H1 (cell line): ENCODE data around the gene CLCC1. TPM values are rescaled to one million over a fixed set of nuclear protein-coding genes. Genes with fewer than 3 reads are reported as not detected.
A peak's percentile ranks its signal among the peaks of the same experiment; 100 is the strongest.

ENCODE experiments used
- CTCF ChIA-PET: fragments of 300-600 bp; sonication (Branson Sonifier 250); formaldehyde crosslinking; loops from one replicate; lab custom pipeline; 2021; ENCODE audit not compliant: partially characterized antibody; lab: Charles Lee
- POLR2A ChIA-PET: fragments of 300-600 bp; sonication (Branson Sonifier 250); formaldehyde crosslinking; loops from one replicate; lab custom pipeline; 2021; ENCODE audit warnings: inconsistent platforms; ENCODE audit not compliant: partially characterized antibody; lab: Charles Lee
- DNase-seq, 2 experiments: peaks; one replicate each; pipeline versions ENCODE4 v3.0.0 to v3.0.0-alpha.2; 2010 to 2022; ENCODE audit warnings: low spot score in 2 of 2, low read depth in 1 of 2, mixed read lengths in 1 of 2
- FAIRE-seq: peaks from 2 replicates; lab custom pipeline; 2011; peaks lifted over from hg19 to GRCh38; lab: Jason Lieb, UNC
- H2AFZ ChIP-seq: 2 replicates; pipeline ENCODE4 v1.8.1; 2012; ENCODE audit warnings: low read length, inconsistent platforms
- H2AK5ac ChIP-seq: 2 replicates; pipeline ENCODE4 v1.6.1; 2013; ENCODE audit warnings: low read depth, low read length
- H2BK120ac ChIP-seq: replicated peaks from 2 replicates; pipeline ENCODE3; 2013; ENCODE audit warnings: low read depth, low read length, inconsistent platforms
- H2BK12ac ChIP-seq: 2 replicates; pipeline ENCODE4 v1.6.1; 2013; ENCODE audit warnings: low read depth, low read length
- H2BK15ac ChIP-seq: 2 replicates; pipeline ENCODE4 v1.6.1; 2013; ENCODE audit warnings: low read length
- H2BK20ac ChIP-seq: 2 replicates; pipeline ENCODE4 v1.6.1; 2013; ENCODE audit warnings: low read length
- H2BK5ac ChIP-seq: 2 replicates; pipeline ENCODE4 v1.6.1; 2013; ENCODE audit warnings: low read depth, low read length
- H3K14ac ChIP-seq: 2 replicates; pipeline ENCODE4 v1.6.1; 2013; ENCODE audit warnings: inconsistent platforms; ENCODE audit not compliant: insufficient read length
- H3K18ac ChIP-seq: 2 replicates; pipeline ENCODE4 v1.6.1; 2013; ENCODE audit warnings: low read length; ENCODE audit errors: extremely low read depth
- H3K23ac ChIP-seq: 2 replicates; pipeline ENCODE4 v1.6.1; 2013; ENCODE audit warnings: inconsistent platforms; ENCODE audit not compliant: insufficient read length
- H3K23me2 ChIP-seq: 2 replicates; pipeline ENCODE4 v1.6.1; 2013; ENCODE audit warnings: low read depth, low read length
- H3K27ac ChIP-seq: 2 replicates; pipeline ENCODE4 v1.6.1; 2011; ENCODE audit warnings: low read depth, low read length, inconsistent platforms
- H3K27me3 ChIP-seq, 4 experiments: replicated peaks in 1 of 4; 1 replicate in 1 of 4; 2 replicates in 3 of 4; pipeline versions ENCODE4 v1.6.1 to v1.8.1; 2011 to 2013; ENCODE audit warnings: low read length in 3 of 4, mild to moderate bottlenecking in 3 of 4, inconsistent platforms in 2 of 4, mixed read lengths in 2 of 4, moderate library complexity in 1 of 4; ENCODE audit not compliant: control insufficient read depth in 3 of 4, insufficient read depth in 3 of 4; ENCODE audit errors: extremely low read depth in 1 of 4
- H3K36me3 ChIP-seq, 4 experiments: 2 replicates each; pipeline versions ENCODE4 v1.6.1 to v1.8.1; 2011 to 2013; ENCODE audit warnings: mild to moderate bottlenecking in 4 of 4, low read length in 3 of 4, moderate library complexity in 2 of 4, control low read depth in 1 of 4, inconsistent platforms in 1 of 4; ENCODE audit not compliant: insufficient read depth in 4 of 4, control insufficient read depth in 2 of 4
- H3K4ac ChIP-seq: replicated peaks from 2 replicates; pipeline ENCODE3; 2013; ENCODE audit warnings: low read length, low read depth, mixed read lengths, inconsistent platforms; ENCODE audit not compliant: insufficient read length
- H3K4me1 ChIP-seq, 4 experiments: replicated peaks in 1 of 4; 1 replicate in 1 of 4; 2 replicates in 3 of 4; pipeline versions ENCODE4 v1.6.1 to v1.8.1; 2011 to 2013; ENCODE audit warnings: low read length in 3 of 4, inconsistent platforms in 2 of 4, mixed read lengths in 1 of 4; ENCODE audit not compliant: insufficient read depth in 4 of 4, control insufficient read depth in 3 of 4
- H3K4me2 ChIP-seq, 2 experiments: 2 replicates each; pipeline versions ENCODE4 v1.6.1 to v1.8.1; 2011 to 2013; ENCODE audit warnings: low read depth in 2 of 2, low read length in 2 of 2, control low read depth in 1 of 2, inconsistent platforms in 1 of 2, mild to moderate bottlenecking in 1 of 2; ENCODE audit not compliant: insufficient read depth in 1 of 2
- H3K4me3 ChIP-seq, 4 experiments: fragments of 200-600, 300-600 bp in 1 of 4; sonication (generic), shearing (Covaris generic), sonication (Bioruptor Twin) in 1 of 4; 2 replicates each; pipeline versions ENCODE4 v1.5.1 to v1.8.1; 2011 to 2016; ENCODE audit warnings: low read length in 4 of 4, low read depth in 3 of 4, control low read depth in 2 of 4, inconsistent platforms in 2 of 4, mild to moderate bottlenecking in 2 of 4, mixed read lengths in 1 of 4, moderate library complexity in 1 of 4; ENCODE audit not compliant: insufficient read depth in 2 of 4; ENCODE audit errors: extremely low read depth in 1 of 4
- H3K56ac ChIP-seq: replicated peaks from 2 replicates; pipeline ENCODE3; 2013; ENCODE audit warnings: low read depth, mild to moderate bottlenecking, mixed read lengths, low read length, inconsistent platforms; ENCODE audit not compliant: insufficient read length
- H3K79me1 ChIP-seq: 2 replicates; pipeline ENCODE4 v1.6.1; 2013; ENCODE audit warnings: low read depth, low read length, control low read depth
- H3K79me2 ChIP-seq, 2 experiments: 2 replicates each; pipeline versions ENCODE4 v1.6.1 to v1.8.1; 2012 to 2013; ENCODE audit warnings: low read length in 2 of 2, mild to moderate bottlenecking in 2 of 2, inconsistent platforms in 1 of 2; ENCODE audit not compliant: insufficient read depth in 2 of 2, control insufficient read depth in 1 of 2
- H3K9ac ChIP-seq, 4 experiments: replicated peaks in 1 of 4; 1 replicate in 1 of 4; 2 replicates in 3 of 4; pipeline versions ENCODE4 v1.6.1 to v1.8.1; 2011 to 2013; ENCODE audit warnings: low read depth in 3 of 4, low read length in 3 of 4, control low read depth in 2 of 4, mild to moderate bottlenecking in 2 of 4, moderate library complexity in 2 of 4, inconsistent platforms in 1 of 4; ENCODE audit errors: extremely low read depth in 1 of 4
- H3K9me3 ChIP-seq, 2 experiments: 2 replicates each; pipeline versions ENCODE4 v1.6.1 to v1.8.1; 2012 to 2013; ENCODE audit warnings: mild to moderate bottlenecking in 2 of 2, moderate library complexity in 2 of 2, control low read depth in 1 of 2, inconsistent platforms in 1 of 2, low read depth in 1 of 2, low read length in 1 of 2, mixed read lengths in 1 of 2; ENCODE audit not compliant: insufficient read depth in 2 of 2
- H4K20me1 ChIP-seq, 2 experiments: replicated peaks in 1 of 2; 2 replicates each; pipeline versions ENCODE3 to v1.8.1; 2011 to 2013; ENCODE audit warnings: inconsistent platforms in 2 of 2, low read length in 2 of 2, mild to moderate bottlenecking in 1 of 2; ENCODE audit not compliant: insufficient read depth in 2 of 2, control insufficient read depth in 1 of 2
- H4K5ac ChIP-seq: 2 replicates; pipeline ENCODE4 v1.6.1; 2013; ENCODE audit warnings: low read length, low read depth, mixed read lengths, inconsistent platforms; ENCODE audit not compliant: insufficient read length
- H4K8ac ChIP-seq: 2 replicates; pipeline ENCODE4 v1.8.0; 2013; ENCODE audit warnings: mild to moderate bottlenecking, moderate library complexity, low read length, inconsistent platforms; ENCODE audit not compliant: insufficient read depth; ENCODE audit errors: extremely low read depth
- H4K91ac ChIP-seq: replicated peaks from 2 replicates; pipeline ENCODE3; 2013; ENCODE audit warnings: low read length, mixed read lengths, inconsistent platforms; ENCODE audit not compliant: insufficient read length
- WGBS, 2 experiments: shearing (Covaris generic) in 1 of 2; methylation state at CpG; one replicate each; pipeline versions ENCODE4 v1.1.6 to v1.1.7; 2013 to 2015; ENCODE audit warnings: low lambda C conversion rate in 2 of 2, mixed read lengths in 2 of 2, inconsistent platforms in 1 of 2, low coverage in 1 of 2, missing lambda C conversion rate in 1 of 2; ENCODE audit not compliant: insufficient replicate concordance in 2 of 2, insufficient coverage in 1 of 2, insufficient read length in 1 of 2; ENCODE audit errors: extremely low coverage in 1 of 2, missing lambda C conversion rate in 1 of 2; 5-methylcytosine and 5-hydroxymethylcytosine counted together
- polyA plus RNA-seq, 7 experiments: library from polyadenylated mRNA; depleted of rRNA in 3 of 7; stranded (reverse) in 5 of 7; unstranded in 2 of 7; fragments of >200 nt in 5 of 7; fragments of 200-250 nt in 2 of 7; gene quantifications; 1 replicate in 5 of 7; 2 replicates in 1 of 7; 4 replicates in 1 of 7; pipeline versions ENCODE4 v1.2.1 to v1.2.3, GENCODE V29; 2011 to 2013; ENCODE audit warnings: missing spikeins in 2 of 7, mixed read lengths in 2 of 7
- total RNA-seq: library from RNA; stranded (reverse); fragmentation: NEBNext Ultra II Directional; extraction: Animal tissue kit (Norgen Biotek cat#: 25700); gene quantifications from 2 replicates; pipeline ENCODE4 v1.2.1, GENCODE V29; 2021
- TF ChIP-seq, protein P1 (sequence below): IDR thresholded peaks from 2 replicates; pipeline ENCODE4 v1.6.1; 2012; ENCODE audit warnings: inconsistent platforms

CLCC1 gene
- total and polyA plus RNA-seq, 2 of the 8 experiments (the other 6 are each of a cell fraction or from before 2014, with no cell fraction given), result 8.1 to 23.8 TPM

GRCh38 chr1:108947871-108948525 lies 15.3 kb downstream of the CLCC1 start:
- DNase-seq (no peak), FAIRE-seq (peak; percentile 82)
- Histone ChIP-seq H3K4me1 (peaks cover 4 to 12% (median 7%) of the 10 kb centered on the region in 4 experiments; a peak in 5 of 7 replicates), H3K79me2 (peaks cover 0 to 26% of the 10 kb centered on the region in 2 experiments; a peak in 2 of 4 replicates), H4K5ac (peak overlapping the region; percentile 39), H3K4me2 (peak overlapping the region; percentile 66 to 70), H2BK15ac (no peak overlapping the region), H3K14ac (no peak overlapping the region), H3K4ac (no peak overlapping the region), H2BK5ac (peak overlapping the region; percentile 76), H3K23me2 (peaks cover 2% of the 10 kb centered on the region; the same call in 1 of the 2 replicates), H3K36me3 (peaks cover 0 to 16% (median 1%) of the 10 kb centered on the region in 4 experiments; a peak in 2 of 8 replicates), H3K18ac (0 out of 2 replicates have a peak overlapping the region, but pooled peaks have one; percentile 48), H3K23ac (no peak overlapping the region), H2AFZ (peak overlapping the region; percentile 55), H3K4me3 (peak overlapping the region in 1 of 4 experiments; percentile 47; a peak in 3 of 8 replicates), H3K56ac (no peak overlapping the region), H2BK20ac (no peak overlapping the region), H2BK120ac (no peak overlapping the region), H4K91ac (peak overlapping the region; percentile 58), H2BK12ac (peak overlapping the region; percentile 2; the same call in 1 of the 2 replicates), H3K27ac (peak overlapping the region; percentile 80), H3K27me3 (no peaks in the 10 kb centered on the region), H3K9ac (peak overlapping the region in 1 of 4 experiments; percentile 45; a peak in 4 of 7 replicates), H2AK5ac (no peak overlapping the region; the same call in 1 of the 2 replicates), H3K9me3 (no peaks in the 10 kb centered on the region), H4K8ac (no peak overlapping the region), H4K20me1 (no peaks in the 10 kb centered on the region), H3K79me1 (no peaks in the 10 kb centered on the region)
- POLR2A ChIA-PET, result interaction anchor here (0.9 to 3.0 kb wide), 7 partner anchors 11 to 256 kb away, joined by 3 to 13 read pairs (median 5); partner anchors contain the start of gene CLCC1
- WGBS, 2 experiments, result 6% methylated on average over 6 of the region's 6 CpGs; no CpG with 5 or more reads in 1 of the 2 experiments
- CTCF ChIA-PET, result interaction anchor here (1.0 kb wide), 1 partner anchor 165 kb away, joined by 3 read pairs; a partner anchor contains a TSS
- TF ChIP-seq, protein P1, sequence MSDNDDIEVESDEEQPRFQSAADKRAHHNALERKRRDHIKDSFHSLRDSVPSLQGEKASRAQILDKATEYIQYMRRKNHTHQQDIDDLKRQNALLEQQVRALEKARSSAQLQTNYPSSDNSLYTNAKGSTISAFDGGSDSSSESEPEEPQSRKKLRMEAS, result no peak
